ENCODE data around the gene CREB3L2. TPM values are rescaled to one million over a fixed set of nuclear protein-coding genes. Genes with fewer than 3 reads are reported as not detected.

The CREB3L2 gene
- total and polyA plus RNA-seq, 2 of the 13 experiments (the other 11 are each of a cell fraction or from before 2014, with no cell fraction given), result 22.1 to 41.1 TPM

DNA sequence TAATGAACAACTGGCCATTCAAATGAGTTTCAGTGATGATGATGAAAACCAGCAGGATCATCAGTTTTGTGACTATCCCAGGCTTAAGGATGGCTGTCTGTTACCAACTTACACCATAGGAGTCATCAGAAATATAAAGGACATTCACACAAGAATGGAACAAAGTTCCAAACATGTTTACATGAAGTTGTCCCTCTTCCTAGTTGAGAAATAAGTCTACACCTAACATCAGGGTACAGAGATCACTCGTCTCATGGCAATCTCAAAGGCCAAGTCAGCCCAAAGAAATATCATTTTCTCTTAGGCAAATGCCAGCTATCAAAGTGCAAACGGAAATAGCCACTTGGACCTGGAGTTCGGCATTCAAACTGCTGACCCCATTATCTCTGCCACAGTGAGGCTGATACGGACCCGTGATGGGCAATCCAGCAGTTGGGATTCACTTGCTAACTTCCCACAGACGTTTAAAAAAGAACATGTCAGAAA, 53.0 kb downstream of the CREB3L2 start (continued):
- TF ChIP-seq, protein P1, sequence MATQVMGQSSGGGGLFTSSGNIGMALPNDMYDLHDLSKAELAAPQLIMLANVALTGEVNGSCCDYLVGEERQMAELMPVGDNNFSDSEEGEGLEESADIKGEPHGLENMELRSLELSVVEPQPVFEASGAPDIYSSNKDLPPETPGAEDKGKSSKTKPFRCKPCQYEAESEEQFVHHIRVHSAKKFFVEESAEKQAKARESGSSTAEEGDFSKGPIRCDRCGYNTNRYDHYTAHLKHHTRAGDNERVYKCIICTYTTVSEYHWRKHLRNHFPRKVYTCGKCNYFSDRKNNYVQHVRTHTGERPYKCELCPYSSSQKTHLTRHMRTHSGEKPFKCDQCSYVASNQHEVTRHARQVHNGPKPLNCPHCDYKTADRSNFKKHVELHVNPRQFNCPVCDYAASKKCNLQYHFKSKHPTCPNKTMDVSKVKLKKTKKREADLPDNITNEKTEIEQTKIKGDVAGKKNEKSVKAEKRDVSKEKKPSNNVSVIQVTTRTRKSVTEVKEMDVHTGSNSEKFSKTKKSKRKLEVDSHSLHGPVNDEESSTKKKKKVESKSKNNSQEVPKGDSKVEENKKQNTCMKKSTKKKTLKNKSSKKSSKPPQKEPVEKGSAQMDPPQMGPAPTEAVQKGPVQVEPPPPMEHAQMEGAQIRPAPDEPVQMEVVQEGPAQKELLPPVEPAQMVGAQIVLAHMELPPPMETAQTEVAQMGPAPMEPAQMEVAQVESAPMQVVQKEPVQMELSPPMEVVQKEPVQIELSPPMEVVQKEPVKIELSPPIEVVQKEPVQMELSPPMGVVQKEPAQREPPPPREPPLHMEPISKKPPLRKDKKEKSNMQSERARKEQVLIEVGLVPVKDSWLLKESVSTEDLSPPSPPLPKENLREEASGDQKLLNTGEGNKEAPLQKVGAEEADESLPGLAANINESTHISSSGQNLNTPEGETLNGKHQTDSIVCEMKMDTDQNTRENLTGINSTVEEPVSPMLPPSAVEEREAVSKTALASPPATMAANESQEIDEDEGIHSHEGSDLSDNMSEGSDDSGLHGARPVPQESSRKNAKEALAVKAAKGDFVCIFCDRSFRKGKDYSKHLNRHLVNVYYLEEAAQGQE (IDR thresholded peaks at IDR 0.05; ENCODE audit: borderline replicate concordance in 1 of 2, low read depth in 1 of 2, low read length in 2 of 2), result peak in 1 of 2 experiments; percentile 38; a peak in 1 of 4 replicates
- TF ChIP-seq KLF13 (CRISPR knock-in tag; IDR thresholded peaks at IDR 0.05), result no peak
- TF ChIP-seq FIP1L1 (IDR thresholded peaks at IDR 0.05; ENCODE audit: borderline replicate concordance, insufficient read depth, low read depth, low read length), result no peak
- TF ChIP-seq ZNF501 (CRISPR knock-in tag; IDR thresholded peaks at IDR 0.05), result no peak
- TF ChIP-seq TRIM24 (CRISPR knock-in tag; IDR thresholded peaks at IDR 0.05), result 0 out of 2 replicates have a peak, but pooled peaks have one; percentile 63
- TF ChIP-seq CHCHD3 (CRISPR knock-in tag; IDR thresholded peaks at IDR 0.05), result no peak
- no peak for TF ChIP-seq ZNF484 (CRISPR knock-in tag; IDR thresholded peaks at IDR 0.05; ENCODE audit: borderline replicate concordance, low read depth)
- TF ChIP-seq, protein P2, sequence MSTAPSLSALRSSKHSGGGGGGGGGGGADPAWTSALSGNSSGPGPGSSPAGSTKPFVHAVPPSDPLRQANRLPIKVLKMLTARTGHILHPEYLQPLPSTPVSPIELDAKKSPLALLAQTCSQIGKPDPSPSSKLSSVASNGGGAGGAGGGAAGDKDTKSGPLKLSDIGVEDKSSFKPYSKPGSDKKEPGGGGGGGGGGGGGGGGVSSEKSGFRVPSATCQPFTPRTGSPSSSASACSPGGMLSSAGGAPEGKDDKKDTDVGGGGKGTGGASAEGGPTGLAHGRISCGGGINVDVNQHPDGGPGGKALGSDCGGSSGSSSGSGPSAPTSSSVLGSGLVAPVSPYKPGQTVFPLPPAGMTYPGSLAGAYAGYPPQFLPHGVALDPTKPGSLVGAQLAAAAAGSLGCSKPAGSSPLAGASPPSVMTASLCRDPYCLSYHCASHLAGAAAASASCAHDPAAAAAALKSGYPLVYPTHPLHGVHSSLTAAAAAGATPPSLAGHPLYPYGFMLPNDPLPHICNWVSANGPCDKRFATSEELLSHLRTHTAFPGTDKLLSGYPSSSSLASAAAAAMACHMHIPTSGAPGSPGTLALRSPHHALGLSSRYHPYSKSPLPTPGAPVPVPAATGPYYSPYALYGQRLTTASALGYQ (CRISPR knock-in tag; IDR thresholded peaks at IDR 0.05), result 0 out of 2 replicates have a peak, but pooled peaks have one; percentile 5
- 0 out of 2 replicates have a peak, but pooled peaks have one; percentile 32 for TF ChIP-seq ZMYM4 (CRISPR knock-in tag; IDR thresholded peaks at IDR 0.05)
- TF ChIP-seq ZNF564 (CRISPR knock-in tag; IDR thresholded peaks at IDR 0.05), result no peak
- TF ChIP-seq, protein P3, sequence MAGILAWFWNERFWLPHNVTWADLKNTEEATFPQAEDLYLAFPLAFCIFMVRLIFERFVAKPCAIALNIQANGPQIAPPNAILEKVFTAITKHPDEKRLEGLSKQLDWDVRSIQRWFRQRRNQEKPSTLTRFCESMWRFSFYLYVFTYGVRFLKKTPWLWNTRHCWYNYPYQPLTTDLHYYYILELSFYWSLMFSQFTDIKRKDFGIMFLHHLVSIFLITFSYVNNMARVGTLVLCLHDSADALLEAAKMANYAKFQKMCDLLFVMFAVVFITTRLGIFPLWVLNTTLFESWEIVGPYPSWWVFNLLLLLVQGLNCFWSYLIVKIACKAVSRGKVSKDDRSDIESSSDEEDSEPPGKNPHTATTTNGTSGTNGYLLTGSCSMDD (CRISPR knock-in tag; IDR thresholded peaks at IDR 0.05), result no peak
- peak; percentile 66; the same call in 1 of the 2 replicates for TF ChIP-seq MED13 (CRISPR knock-in tag; IDR thresholded peaks at IDR 0.05)
- TF ChIP-seq ZNF326 (CRISPR knock-in tag; IDR thresholded peaks at IDR 0.05; ENCODE audit: borderline replicate concordance), result no peak
- TF ChIP-seq, protein P4, sequence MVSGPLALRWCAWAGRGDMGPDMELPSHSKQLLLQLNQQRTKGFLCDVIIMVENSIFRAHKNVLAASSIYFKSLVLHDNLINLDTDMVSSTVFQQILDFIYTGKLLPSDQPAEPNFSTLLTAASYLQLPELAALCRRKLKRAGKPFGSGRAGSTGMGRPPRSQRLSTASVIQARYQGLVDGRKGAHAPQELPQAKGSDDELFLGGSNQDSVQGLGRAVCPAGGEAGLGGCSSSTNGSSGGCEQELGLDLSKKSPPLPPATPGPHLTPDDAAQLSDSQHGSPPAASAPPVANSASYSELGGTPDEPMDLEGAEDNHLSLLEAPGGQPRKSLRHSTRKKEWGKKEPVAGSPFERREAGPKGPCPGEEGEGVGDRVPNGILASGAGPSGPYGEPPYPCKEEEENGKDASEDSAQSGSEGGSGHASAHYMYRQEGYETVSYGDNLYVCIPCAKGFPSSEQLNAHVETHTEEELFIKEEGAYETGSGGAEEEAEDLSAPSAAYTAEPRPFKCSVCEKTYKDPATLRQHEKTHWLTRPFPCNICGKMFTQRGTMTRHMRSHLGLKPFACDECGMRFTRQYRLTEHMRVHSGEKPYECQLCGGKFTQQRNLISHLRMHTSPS (CRISPR knock-in tag; IDR thresholded peaks at IDR 0.05; ENCODE audit: low read depth), result peak; percentile 44; the same call in 1 of the 2 replicates
- TF ChIP-seq ZNF30 (CRISPR knock-in tag; IDR thresholded peaks at IDR 0.05), result no peak
- no peak for TF ChIP-seq FOXA1 (IDR thresholded peaks at IDR 0.05)
- peak; percentile 87 for TF ChIP-seq FOXA1 (CRISPR knock-in tag; IDR thresholded peaks at IDR 0.05)
- TF ChIP-seq MATR3 (CRISPR knock-in tag; IDR thresholded peaks at IDR 0.05), result no peak
- no peak for TF ChIP-seq ZNF34 (CRISPR knock-in tag; IDR thresholded peaks at IDR 0.05; ENCODE audit: borderline replicate concordance)
- peak; percentile 43; the same call in 1 of the 2 replicates for TF ChIP-seq POLR2AphosphoS5 (IDR thresholded peaks at IDR 0.05; ENCODE audit: low read depth, low read length)
- TF ChIP-seq, protein P5, sequence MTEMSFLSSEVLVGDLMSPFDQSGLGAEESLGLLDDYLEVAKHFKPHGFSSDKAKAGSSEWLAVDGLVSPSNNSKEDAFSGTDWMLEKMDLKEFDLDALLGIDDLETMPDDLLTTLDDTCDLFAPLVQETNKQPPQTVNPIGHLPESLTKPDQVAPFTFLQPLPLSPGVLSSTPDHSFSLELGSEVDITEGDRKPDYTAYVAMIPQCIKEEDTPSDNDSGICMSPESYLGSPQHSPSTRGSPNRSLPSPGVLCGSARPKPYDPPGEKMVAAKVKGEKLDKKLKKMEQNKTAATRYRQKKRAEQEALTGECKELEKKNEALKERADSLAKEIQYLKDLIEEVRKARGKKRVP (CRISPR knock-in tag; IDR thresholded peaks at IDR 0.05), result peak in 1 of 2 experiments; percentile 65; a peak in 2 of 4 replicates
